ENCODE results near the gene USP10.

Gene USP10

DNA sequence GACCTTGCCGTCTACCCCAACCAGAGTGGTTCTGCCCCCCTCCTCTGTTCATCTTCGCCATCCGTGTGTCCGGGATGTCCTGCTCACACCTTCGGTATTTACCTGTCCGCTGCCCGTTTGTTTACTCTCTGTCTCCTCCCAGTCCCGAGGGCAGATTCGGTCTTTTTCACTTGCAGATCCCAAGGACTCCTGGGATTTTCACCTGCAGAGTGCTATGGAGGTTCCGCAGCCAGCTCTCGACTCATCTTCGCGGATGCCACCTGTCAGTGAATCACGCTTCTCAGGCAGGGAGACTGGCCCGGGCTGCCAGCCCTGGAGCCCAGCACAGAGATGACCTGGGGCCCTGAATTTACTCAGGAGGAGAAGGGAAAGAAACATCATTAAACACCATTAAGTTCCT is 128.1 kb downstream of the USP10 start:
- DNase-seq: no peak

DNA sequence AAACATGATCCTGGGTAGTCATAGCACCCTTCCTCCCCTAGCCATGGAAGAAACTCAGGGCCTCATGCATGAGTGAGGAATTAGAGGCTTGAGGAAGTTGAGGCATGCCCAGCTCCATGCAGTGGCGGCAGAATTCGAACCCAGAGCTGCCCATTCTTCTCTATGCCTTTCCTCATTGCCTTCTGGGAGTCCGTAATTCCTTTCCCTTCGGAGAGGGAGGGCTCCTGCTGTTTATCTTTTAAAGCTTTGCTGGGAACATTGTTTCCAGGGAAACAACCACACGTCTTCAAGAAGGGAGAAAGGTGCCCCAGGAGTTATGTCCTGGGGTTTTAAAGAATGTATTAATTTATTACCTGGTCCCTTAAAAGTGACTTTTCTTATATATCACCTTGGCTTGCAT is 128.5 kb downstream of the USP10 start:
- DNase-seq: no peak
